HL-60 (cell line): ENCODE results near the gene ARF6.
"Not testable (repeated sequence)": the region's sequence is repeated elsewhere in the genome, so short reads cannot be mapped to it uniquely, and the experiment has no call there.

ENCODE experiments used
- DNase-seq, 2 experiments: peaks; one replicate each; pipeline ENCODE4 v3.0.0-alpha.2; 2010 to 2020; ENCODE audit warnings: low read depth in 1 of 2, low spot score in 1 of 2
- H3K27ac ChIP-seq: fragments of 250-450 bp; sonication (Bioruptor Pico); replicated peaks from 2 replicates; pipeline ENCODE4 v1.5.1; 2020; ENCODE audit warnings: mild to moderate bottlenecking, moderate library complexity
- H3K27me3 ChIP-seq: fragments of 250-450 bp; sonication (Bioruptor Pico); 2 replicates; pipeline ENCODE4 v1.5.1; 2021; ENCODE audit warnings: mild to moderate bottlenecking, moderate library complexity; ENCODE audit not compliant: insufficient read depth, poor library complexity, severe bottlenecking
- H3K4me3 ChIP-seq: replicated peaks from 2 replicates; pipeline ENCODE4 v1.5.1; 2011; ENCODE audit warnings: mild to moderate bottlenecking, control low read depth, low read length; ENCODE audit not compliant: insufficient read depth
- GABPA ChIP-seq: IDR thresholded peaks from 2 replicates; pipeline ENCODE4 v1.6.1; 2012; ENCODE audit warnings: low read depth
- POLR2AphosphoS5 ChIP-seq: IDR thresholded peaks from 2 replicates; pipeline ENCODE4 v1.6.1; 2012; ENCODE audit warnings: low read depth
- REST ChIP-seq: IDR thresholded peaks from 2 replicates; pipeline ENCODE4 v1.6.1; 2012; ENCODE audit warnings: low read depth; ENCODE audit not compliant: insufficient replicate concordance
- SPI1 ChIP-seq: IDR thresholded peaks from 2 replicates; pipeline ENCODE4 v1.6.1; 2012; ENCODE audit warnings: low read depth, mild to moderate bottlenecking, borderline replicate concordance
- TF ChIP-seq, protein P1 (sequence below): IDR thresholded peaks from one replicate; pipeline ENCODE4 v1.5.1; 2011; ENCODE audit warnings: low read length, control low read depth, inconsistent platforms; ENCODE audit not compliant: insufficient read depth

Gene ARF6

GRCh38 chr14:49893309-49894213, 679 bp downstream of the ARF6 start:
- DNase-seq: peak; percentile 55
- Histone ChIP-seq H3K4me3 (peak overlapping the region; percentile 80), H3K27ac (peak overlapping the region; percentile 98), H3K27me3 (no peaks in the 10 kb centered on the region)
- TF ChIP-seq, protein P1, sequence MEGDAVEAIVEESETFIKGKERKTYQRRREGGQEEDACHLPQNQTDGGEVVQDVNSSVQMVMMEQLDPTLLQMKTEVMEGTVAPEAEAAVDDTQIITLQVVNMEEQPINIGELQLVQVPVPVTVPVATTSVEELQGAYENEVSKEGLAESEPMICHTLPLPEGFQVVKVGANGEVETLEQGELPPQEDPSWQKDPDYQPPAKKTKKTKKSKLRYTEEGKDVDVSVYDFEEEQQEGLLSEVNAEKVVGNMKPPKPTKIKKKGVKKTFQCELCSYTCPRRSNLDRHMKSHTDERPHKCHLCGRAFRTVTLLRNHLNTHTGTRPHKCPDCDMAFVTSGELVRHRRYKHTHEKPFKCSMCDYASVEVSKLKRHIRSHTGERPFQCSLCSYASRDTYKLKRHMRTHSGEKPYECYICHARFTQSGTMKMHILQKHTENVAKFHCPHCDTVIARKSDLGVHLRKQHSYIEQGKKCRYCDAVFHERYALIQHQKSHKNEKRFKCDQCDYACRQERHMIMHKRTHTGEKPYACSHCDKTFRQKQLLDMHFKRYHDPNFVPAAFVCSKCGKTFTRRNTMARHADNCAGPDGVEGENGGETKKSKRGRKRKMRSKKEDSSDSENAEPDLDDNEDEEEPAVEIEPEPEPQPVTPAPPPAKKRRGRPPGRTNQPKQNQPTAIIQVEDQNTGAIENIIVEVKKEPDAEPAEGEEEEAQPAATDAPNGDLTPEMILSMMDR: no peak
- TF ChIP-seq REST (no peak), POLR2AphosphoS5 (no peak), GABPA (no peak), SPI1 (no peak)

DNA sequence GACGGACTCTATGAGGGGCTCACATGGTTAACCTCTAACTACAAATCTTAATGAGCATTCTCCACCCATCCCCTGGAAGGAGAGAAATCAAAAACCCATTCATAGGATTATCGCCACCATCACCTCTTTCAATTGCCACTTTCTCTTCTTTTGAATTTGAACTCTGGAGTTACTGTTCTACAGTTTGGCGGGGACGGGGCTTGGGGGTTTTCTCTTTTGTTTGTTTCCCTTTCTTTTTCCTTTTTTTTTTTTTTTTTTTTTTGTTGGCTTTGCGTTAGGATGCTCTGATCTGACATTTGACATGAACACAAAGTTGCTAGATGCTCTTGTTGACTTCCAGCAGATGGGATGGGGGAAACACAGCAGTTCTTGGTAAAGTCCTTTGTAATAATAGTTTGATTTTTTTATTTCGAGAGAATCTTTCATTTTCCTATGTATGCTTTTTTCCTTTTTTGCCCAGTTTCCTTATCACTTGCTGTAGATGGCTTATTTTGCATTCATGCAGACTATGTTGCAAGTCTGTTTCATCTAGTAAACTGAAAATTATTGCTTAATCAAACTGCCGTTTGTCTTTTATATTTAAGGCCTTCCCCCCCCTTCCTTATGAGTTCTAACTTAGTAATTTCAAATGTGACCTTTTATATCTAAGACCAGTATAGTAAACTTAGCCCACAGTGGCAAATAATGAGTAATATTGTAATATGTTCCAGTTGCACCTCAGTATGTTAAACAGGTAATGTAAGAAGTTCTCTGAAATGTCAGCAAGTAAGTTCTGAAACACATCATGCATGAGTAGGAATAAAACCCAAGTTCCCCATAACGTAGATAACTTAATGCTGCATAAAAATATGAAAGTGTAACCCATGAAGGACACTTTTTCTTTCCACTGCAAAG, 1.6 kb downstream of the ARF6 start:
- peak overlapping the region; percentile 98 for H3K27ac ChIP-seq
- DNase-seq, H3K27me3 ChIP-seq: not testable (repeated sequence)
- peak overlapping the region; percentile 80 for H3K4me3 ChIP-seq

DNA sequence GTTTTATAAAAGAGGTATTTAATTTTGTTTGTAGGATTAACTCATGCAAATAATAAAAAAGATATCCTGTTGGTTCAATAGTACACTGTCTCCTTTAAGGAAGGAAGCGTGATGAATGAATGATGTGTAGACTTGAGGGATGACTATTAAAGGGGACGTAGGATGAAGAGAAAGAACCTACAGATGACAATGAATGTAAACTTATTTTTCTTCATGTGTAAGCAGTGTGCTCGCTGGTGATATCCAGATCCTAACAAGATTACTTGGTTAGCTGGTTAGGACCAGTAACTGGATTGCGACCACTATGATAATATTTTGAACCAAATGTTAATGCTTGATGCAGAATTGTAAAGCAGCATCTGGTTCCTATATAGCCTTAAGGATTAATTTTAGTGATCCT, 2.6 kb downstream of the ARF6 start:
- H3K27me3 ChIP-seq: no peaks in the 10 kb centered on the region
- TF ChIP-seq GABPA (no peak), POLR2AphosphoS5 (no peak), SPI1 (no peak), REST (no peak)
- TF ChIP-seq, protein P1: no peak
- H3K4me3 ChIP-seq: peak overlapping the region; percentile 80
- H3K27ac ChIP-seq: peak overlapping the region; percentile 98
- DNase-seq: no peak

GRCh38 chr14:49896272-49896671, 3.4 kb downstream of the ARF6 start:
- not testable (repeated sequence) for H3K27me3 ChIP-seq, H3K27ac ChIP-seq, DNase-seq
- peak overlapping the region; percentile 80 for H3K4me3 ChIP-seq
